Measurements from ENCODE around the gene MAPK7. TPM values are rescaled to one million over a fixed set of nuclear protein-coding genes. Genes with fewer than 3 reads are reported as not detected.
A peak's percentile ranks its signal among the peaks of the same experiment; 100 is the strongest.

The MAPK7 gene
- total and polyA plus RNA-seq, 3 donors from 2014 or later: 49.7 to 65.4 (median 54.1) TPM

GRCh38 chr17:19337712-19338023 is 40.6 kb upstream of the MAPK7 start:
- WGBS, 2 donors: 86 to 88% methylated on average over 2 of the region's 2 CpGs
- Histone ChIP-seq H3K9me3 (no peaks in the 10 kb centered on the region), H3K27ac (no peak overlapping the region), H3K4me1 (no peaks in the 10 kb centered on the region), H3K27me3 (no peaks in the 10 kb centered on the region), H3K4me3 (no peak overlapping the region), H3K36me3 (ENCODE audit: low read depth, missing control alignments) (no peaks in the 10 kb centered on the region)
- TF ChIP-seq POLR2A (IDR thresholded peaks at IDR 0.05) (no peak), CTCF (IDR thresholded peaks at IDR 0.05) (no peak)
- intact Hi-C loops (cut with DNase I; ENCODE audit: low total_unique reads): no loop called here
- no peak for DNase-seq

DNA sequence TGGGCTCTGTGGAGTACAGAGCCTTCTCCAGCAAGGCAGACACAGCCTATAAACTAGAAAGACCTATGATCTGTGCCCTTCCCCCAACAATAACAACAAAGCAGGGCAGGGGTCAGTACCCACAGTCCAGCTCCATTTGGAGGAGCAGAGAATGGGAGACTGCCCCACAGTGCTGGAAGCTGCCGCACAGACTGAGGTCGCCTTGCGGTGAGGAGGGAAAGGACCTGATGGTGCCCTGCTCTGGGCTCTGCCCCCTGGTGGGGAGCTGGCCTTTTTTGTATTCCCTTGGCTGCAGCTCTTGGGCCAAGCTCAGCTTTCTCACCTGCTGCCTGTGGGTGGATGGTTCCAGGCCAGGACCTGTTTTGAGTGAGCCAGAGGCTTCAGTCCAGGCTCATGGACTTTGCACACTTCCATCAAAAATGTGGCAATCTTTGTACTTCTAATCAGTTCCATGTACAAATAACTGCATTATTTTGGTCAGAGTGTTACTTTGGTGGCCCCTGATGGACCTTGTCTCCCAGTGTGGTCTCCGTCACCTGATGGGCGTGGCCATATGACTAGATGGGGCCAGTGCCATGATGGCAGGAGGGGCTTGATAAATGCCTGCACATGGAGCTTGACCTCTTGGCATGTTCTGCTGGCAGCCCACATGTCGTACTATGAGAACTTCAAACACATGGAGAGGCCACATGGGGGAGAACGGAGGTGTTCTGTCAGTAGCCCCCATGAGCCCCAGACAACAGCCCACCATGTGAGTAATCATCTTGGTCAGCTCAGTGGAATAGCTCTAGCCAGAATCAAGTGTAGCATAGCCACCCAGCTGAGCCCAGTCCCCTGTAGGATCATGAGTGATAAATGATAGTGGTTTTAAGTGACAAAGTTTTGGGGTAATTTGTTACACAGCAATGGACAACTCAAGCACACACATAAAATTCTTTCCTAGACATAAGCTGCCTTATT is 40.0 kb upstream of the MAPK7 start:
- WGBS, 2 donors: 83 to 86% methylated on average over 4 to 7 of the region's 7 CpGs
- intact Hi-C loops (cut with DNase I; ENCODE audit: low total_unique reads): no loop called here
- no peak overlapping the region for H3K27ac ChIP-seq
- no peaks in the 10 kb centered on the region for H3K9me3 ChIP-seq
- no peaks in the 10 kb centered on the region for H3K36me3 ChIP-seq (ENCODE audit: low read depth, missing control alignments)
- peak; percentile 50 for DNase-seq
- H3K4me1 ChIP-seq: no peaks in the 10 kb centered on the region
- TF ChIP-seq CTCF (IDR thresholded peaks at IDR 0.05) (peak; percentile 33 to 54 (median 47)), POLR2A (IDR thresholded peaks at IDR 0.05) (no peak)
- no peak overlapping the region for H3K4me3 ChIP-seq
- H3K27me3 ChIP-seq: no peaks in the 10 kb centered on the region

GRCh38 chr17:19339341-19339815 is 38.9 kb upstream of the MAPK7 start:
- no peaks in the 10 kb centered on the region for H3K4me1 ChIP-seq
- intact Hi-C loops (cut with DNase I; ENCODE audit: low total_unique reads): no loop called here
- DNase-seq: no peak
- no peaks in the 10 kb centered on the region for H3K9me3 ChIP-seq
- H3K4me3 ChIP-seq: no peak overlapping the region
- no peak overlapping the region for H3K27ac ChIP-seq
- 62 to 67% methylated on average over 2 of the region's 2 CpGs for WGBS, 2 donors
- H3K27me3 ChIP-seq: no peaks in the 10 kb centered on the region
- no peaks in the 10 kb centered on the region for H3K36me3 ChIP-seq (ENCODE audit: low read depth, missing control alignments)
- TF ChIP-seq POLR2A (IDR thresholded peaks at IDR 0.05): no peak
- no peak for TF ChIP-seq CTCF (IDR thresholded peaks at IDR 0.05)

DNA sequence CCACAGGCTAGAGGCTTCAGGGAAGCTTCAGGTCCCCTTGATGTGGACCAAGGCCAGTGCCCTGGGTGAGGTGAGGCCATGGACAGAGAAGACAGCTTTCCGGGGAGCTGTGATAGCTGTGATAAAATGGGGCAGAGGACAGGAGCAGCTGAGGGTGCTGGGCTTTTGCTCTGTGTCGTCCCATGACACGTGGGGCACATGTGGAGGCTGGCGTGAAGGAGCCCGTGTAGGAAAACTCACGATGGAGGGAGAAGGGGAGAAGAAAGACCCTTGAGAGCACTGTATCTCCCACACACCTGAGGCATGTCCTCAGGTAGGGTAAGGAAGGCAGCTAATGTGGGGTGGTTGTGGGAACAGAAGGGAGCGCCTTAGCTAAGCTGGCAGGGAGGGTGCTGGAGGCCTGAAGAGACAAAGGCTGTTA is 37.1 kb upstream of the MAPK7 start:
- WGBS, 2 donors: 61 to 67% methylated on average over 7 of the region's 7 CpGs
- no peak for DNase-seq
- H3K4me3 ChIP-seq: no peak overlapping the region
- no peaks in the 10 kb centered on the region for H3K9me3 ChIP-seq
- TF ChIP-seq POLR2A (IDR thresholded peaks at IDR 0.05): no peak
- no peak for TF ChIP-seq CTCF (IDR thresholded peaks at IDR 0.05)
- no peaks in the 10 kb centered on the region for H3K27me3 ChIP-seq
- intact Hi-C loops (cut with DNase I; ENCODE audit: low total_unique reads): no loop called here
- H3K4me1 ChIP-seq: peaks cover 5% of the 10 kb centered on the region
- no peak overlapping the region for H3K27ac ChIP-seq
- no peaks in the 10 kb centered on the region for H3K36me3 ChIP-seq (ENCODE audit: low read depth, missing control alignments)
